BE2C (cell line): ENCODE measurements around the gene PRDM16.

Source experiments
- DNase-seq: peaks from one replicate; pipeline ENCODE4 v3.0.0-alpha.2; 2020
- H3K27me3 ChIP-seq: fragments of 250-450 bp; sonication (Bioruptor Pico); 2 replicates; pipeline ENCODE4 v1.5.1; 2020; ENCODE audit warnings: mild to moderate bottlenecking
- H3K36me3 ChIP-seq: fragments of 250-450 bp; sonication (Bioruptor Pico); 2 replicates; pipeline ENCODE4 v1.5.1; 2020; ENCODE audit warnings: mild to moderate bottlenecking
- H3K4me1 ChIP-seq: fragments of 250-450 bp; sonication (Bioruptor Pico); 2 replicates; pipeline ENCODE4 v1.5.1; 2020
- H3K4me3 ChIP-seq: 2 replicates; pipeline ENCODE4 v1.5.1; 2011; ENCODE audit warnings: low read depth, low read length
- H3K9me3 ChIP-seq: fragments of 250-450 bp; sonication (Bioruptor Pico); 2 replicates; pipeline ENCODE4 v1.5.1; 2020
- TF ChIP-seq, protein P1 (sequence below): IDR thresholded peaks from 2 replicates; pipeline ENCODE4 v1.5.1; 2012; ENCODE audit warnings: mild to moderate bottlenecking, low read depth, low read length

Gene PRDM16

DNA sequence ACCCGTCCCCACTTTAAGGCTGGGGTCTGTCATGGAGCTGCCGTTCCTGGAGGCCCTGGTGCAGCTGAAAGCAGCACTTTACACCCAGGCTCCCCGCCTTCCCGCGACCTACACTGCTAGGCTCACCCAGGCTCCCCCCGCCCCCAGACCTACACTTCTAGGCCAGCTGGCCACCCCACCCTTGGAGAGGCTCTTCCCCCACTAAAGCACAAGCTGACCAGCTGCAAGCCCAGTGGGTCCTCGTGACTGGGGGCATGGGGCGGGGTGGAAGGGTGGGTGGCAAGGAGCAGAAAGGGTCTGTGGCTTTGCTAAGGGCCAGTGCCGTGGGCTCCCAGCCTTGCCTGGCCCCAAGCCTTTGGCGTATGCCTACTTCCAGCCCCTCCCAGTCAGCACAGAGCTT lies 375.7 kb downstream of the PRDM16 start:
- H3K4me3 ChIP-seq = no peak overlapping the region
- H3K9me3 ChIP-seq = no peaks in the 10 kb centered on the region
- DNase-seq = no peak
- no peaks in the 10 kb centered on the region for H3K36me3 ChIP-seq
- peaks cover 3% of the 10 kb centered on the region; the same call in 1 of the 2 replicates for H3K27me3 ChIP-seq
- TF ChIP-seq, protein P1, sequence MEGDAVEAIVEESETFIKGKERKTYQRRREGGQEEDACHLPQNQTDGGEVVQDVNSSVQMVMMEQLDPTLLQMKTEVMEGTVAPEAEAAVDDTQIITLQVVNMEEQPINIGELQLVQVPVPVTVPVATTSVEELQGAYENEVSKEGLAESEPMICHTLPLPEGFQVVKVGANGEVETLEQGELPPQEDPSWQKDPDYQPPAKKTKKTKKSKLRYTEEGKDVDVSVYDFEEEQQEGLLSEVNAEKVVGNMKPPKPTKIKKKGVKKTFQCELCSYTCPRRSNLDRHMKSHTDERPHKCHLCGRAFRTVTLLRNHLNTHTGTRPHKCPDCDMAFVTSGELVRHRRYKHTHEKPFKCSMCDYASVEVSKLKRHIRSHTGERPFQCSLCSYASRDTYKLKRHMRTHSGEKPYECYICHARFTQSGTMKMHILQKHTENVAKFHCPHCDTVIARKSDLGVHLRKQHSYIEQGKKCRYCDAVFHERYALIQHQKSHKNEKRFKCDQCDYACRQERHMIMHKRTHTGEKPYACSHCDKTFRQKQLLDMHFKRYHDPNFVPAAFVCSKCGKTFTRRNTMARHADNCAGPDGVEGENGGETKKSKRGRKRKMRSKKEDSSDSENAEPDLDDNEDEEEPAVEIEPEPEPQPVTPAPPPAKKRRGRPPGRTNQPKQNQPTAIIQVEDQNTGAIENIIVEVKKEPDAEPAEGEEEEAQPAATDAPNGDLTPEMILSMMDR = no peak
- H3K4me1 ChIP-seq = no peaks in the 10 kb centered on the region

DNA sequence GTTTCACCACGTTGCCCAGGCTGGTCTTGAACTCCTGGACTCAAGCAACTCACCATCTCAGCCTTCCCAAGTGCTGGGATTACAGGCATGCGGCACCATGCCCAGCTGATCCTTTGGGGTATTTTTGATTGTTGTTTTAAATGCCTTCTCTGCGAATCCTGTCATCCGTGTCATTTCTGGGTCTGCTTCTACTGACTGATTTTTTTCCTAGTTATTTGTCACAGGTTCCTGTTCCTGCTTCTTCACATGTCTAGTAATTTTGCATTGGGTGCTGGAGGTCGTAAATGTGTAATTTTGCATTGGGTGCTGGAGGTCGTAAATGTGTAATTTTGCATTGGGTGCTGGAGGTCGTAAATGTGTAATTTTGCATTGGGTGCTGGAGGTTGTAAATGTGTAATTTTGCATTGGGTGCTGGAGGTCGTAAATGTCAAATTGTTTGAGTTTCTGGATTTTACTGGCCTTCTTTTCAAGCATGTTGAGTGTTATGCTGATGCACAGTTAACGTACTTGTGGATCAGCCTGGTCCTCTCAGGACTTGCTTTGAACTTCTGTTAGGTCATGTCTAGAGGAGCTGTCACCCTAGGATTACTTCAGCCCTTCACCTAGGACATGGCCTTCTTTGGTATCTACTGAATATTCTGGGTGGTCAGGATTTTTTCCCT lies 381.3 kb downstream of the PRDM16 start:
- TF ChIP-seq, protein P1 = no peak
- Histone ChIP-seq H3K9me3 (no peaks in the 10 kb centered on the region), H3K4me1 (no peaks in the 10 kb centered on the region), H3K27me3 (no peaks in the 10 kb centered on the region), H3K4me3 (no peak overlapping the region), H3K36me3 (no peaks in the 10 kb centered on the region)
- DNase-seq = no peak

DNA sequence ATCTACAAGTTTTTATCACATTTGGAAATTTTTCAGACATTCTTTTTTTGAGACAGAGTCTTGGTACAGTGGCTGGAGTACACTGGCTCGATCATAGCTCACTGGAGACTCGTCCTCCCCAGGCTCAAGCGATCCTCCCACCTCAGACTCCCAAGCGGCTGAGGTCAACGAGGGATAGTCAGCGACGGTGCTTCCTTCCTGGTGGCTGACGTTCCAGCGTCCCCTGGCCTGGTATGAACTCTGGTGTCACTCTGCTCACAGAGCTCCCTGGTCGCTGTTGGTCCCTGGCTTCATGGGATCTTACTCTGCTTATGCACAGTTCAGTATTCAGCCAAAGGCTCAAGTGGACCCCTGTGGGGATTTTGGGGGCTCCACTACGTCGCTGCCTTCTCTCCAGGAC lies 382.0 kb downstream of the PRDM16 start:
- no peak for DNase-seq
- H3K9me3 ChIP-seq = no peaks in the 10 kb centered on the region
- H3K27me3 ChIP-seq = no peaks in the 10 kb centered on the region
- H3K4me3 ChIP-seq = no peak overlapping the region
- H3K4me1 ChIP-seq = no peaks in the 10 kb centered on the region
- TF ChIP-seq, protein P1 = no peak
- H3K36me3 ChIP-seq = no peaks in the 10 kb centered on the region

DNA sequence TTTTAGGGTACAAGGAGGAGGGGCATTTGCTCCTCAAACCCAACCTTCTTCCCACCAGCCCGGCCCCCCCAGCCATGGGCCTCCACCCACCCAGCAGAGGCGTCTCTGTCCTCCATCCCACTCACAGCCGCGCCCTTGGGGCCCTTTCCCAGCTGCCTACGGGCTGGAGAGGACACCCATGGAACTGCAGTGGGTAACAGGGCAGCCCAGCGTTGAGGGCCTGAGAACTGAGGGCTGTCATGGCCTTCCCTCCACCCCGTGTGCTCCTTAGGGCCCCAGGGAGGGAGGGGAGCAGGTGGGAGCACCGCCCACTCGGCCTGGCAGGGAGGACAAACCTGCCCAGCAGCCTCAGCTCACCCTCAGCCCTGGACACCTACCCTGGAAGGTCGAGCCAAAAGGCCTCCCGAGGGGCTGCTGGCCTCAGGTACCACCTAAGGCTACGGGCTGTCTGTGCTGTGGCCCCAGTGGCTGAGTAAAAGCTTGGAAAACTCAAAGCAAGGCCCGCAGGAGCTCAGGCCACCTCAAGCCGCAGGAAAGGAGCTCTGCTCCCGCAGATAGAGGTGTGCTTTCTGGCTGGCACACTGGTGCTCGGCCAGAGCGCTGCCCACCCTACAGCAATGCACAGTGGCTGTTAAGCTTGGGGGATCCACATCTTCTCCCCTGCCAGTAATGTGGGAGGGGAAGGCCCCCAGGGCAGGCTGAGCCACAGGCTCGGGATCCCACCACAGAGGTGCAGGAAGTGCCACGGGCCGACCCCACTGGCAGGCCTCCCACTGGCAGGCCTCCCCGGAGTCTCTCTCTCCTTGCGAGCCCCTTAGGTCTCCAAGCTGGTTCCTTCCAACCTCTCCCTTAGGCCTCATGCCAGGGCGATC lies 383.2 kb downstream of the PRDM16 start:
- DNase-seq = no peak
- TF ChIP-seq, protein P1 = no peak
- Histone ChIP-seq H3K27me3 (no peaks in the 10 kb centered on the region), H3K4me1 (no peaks in the 10 kb centered on the region), H3K4me3 (no peak overlapping the region), H3K9me3 (no peaks in the 10 kb centered on the region), H3K36me3 (no peaks in the 10 kb centered on the region)

DNA sequence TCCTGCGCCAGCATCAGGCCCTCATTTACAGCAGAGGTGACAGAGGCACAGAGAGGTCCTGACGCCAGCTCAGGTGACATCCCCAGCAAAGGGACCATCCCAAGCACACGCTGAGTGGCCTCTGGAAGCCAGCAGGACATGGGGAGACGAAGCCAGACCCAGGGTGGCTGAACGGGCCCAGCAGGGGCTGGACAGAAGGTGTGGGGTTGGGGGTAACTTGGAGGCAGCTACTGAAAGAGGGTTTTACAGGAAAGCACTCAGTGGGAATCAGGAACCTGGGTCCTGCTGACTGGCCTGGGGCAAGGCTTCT lies 383.8 kb downstream of the PRDM16 start:
- no peaks in the 10 kb centered on the region for H3K9me3 ChIP-seq
- TF ChIP-seq, protein P1 = no peak
- no peak for DNase-seq
- H3K27me3 ChIP-seq = no peaks in the 10 kb centered on the region
- no peaks in the 10 kb centered on the region for H3K36me3 ChIP-seq
- no peaks in the 10 kb centered on the region for H3K4me1 ChIP-seq
- no peak overlapping the region for H3K4me3 ChIP-seq

DNA sequence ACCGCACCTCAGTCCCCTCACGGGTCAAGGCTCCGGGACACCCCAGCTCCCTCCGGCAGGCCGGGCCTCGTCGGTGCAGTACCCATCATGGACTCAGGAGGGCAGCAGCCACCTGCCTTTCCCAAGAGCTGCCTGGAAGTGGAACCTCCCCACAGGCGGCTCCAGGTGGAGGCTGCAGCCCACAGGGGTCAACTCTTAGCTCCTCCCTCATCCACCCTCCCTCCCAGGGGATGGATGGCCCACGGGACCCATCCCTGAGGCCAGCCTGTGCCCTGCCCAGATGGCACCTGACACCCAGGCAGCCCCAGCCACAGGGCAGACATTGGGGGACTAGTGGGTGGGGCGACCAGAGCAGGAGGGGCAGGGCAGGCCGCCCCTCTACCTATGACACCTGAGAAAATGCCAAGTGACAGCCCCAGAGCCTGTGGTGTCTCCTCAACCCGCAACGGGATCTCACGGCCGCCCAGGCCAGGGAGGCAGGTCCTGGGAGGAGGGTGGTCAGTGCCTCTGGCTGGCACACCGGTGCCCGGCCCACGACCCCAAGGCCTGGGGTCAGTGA lies 384.3 kb downstream of the PRDM16 start:
- peak; percentile 66 for DNase-seq
- Histone ChIP-seq H3K4me3 (no peak overlapping the region), H3K9me3 (no peaks in the 10 kb centered on the region), H3K36me3 (no peaks in the 10 kb centered on the region), H3K4me1 (no peaks in the 10 kb centered on the region), H3K27me3 (no peaks in the 10 kb centered on the region)
- TF ChIP-seq, protein P1 = peak; percentile 76
